Neural cell (in vitro differentiated cells): ENCODE results near the gene MYRF.

Experiments
- EP300 ChIP-seq: fragments of 450-650 bp; conservative IDR thresholded peaks from 2 replicates; pipeline ENCODE4 v1.6.1; 2014; ENCODE audit warnings: antibody characterized with exemption, mild to moderate bottlenecking, moderate library complexity; ENCODE audit not compliant: poor library complexity, severe bottlenecking
- EZH2 ChIP-seq: fragments of 200-600, 300-800 bp; shearing (Covaris generic), sonication (generic); IDR thresholded peaks from 2 replicates; pipeline ENCODE4 v1.6.1; 2014; ENCODE audit warnings: antibody characterized with exemption, low read length, borderline replicate concordance, mild to moderate bottlenecking; ENCODE audit not compliant: insufficient read depth, poor library complexity, severe bottlenecking
- POLR2AphosphoS5 ChIP-seq: IDR thresholded peaks from 2 replicates; pipeline ENCODE4 v1.6.1; 2012
- RAD21 ChIP-seq: fragments of 450-650 bp; conservative IDR thresholded peaks from 2 replicates; pipeline ENCODE4 v1.6.1; 2014; ENCODE audit warnings: antibody characterized with exemption, mild to moderate bottlenecking, moderate library complexity
- TF ChIP-seq, protein P1 (sequence below): IDR thresholded peaks from 2 replicates; pipeline ENCODE4 v1.6.1; 2012; ENCODE audit warnings: borderline replicate concordance

- TF ChIP-seq RAD21 (no peak), EZH2 (no peak), POLR2AphosphoS5 (no peak), EP300 (no peak)
- TF ChIP-seq, protein P1, sequence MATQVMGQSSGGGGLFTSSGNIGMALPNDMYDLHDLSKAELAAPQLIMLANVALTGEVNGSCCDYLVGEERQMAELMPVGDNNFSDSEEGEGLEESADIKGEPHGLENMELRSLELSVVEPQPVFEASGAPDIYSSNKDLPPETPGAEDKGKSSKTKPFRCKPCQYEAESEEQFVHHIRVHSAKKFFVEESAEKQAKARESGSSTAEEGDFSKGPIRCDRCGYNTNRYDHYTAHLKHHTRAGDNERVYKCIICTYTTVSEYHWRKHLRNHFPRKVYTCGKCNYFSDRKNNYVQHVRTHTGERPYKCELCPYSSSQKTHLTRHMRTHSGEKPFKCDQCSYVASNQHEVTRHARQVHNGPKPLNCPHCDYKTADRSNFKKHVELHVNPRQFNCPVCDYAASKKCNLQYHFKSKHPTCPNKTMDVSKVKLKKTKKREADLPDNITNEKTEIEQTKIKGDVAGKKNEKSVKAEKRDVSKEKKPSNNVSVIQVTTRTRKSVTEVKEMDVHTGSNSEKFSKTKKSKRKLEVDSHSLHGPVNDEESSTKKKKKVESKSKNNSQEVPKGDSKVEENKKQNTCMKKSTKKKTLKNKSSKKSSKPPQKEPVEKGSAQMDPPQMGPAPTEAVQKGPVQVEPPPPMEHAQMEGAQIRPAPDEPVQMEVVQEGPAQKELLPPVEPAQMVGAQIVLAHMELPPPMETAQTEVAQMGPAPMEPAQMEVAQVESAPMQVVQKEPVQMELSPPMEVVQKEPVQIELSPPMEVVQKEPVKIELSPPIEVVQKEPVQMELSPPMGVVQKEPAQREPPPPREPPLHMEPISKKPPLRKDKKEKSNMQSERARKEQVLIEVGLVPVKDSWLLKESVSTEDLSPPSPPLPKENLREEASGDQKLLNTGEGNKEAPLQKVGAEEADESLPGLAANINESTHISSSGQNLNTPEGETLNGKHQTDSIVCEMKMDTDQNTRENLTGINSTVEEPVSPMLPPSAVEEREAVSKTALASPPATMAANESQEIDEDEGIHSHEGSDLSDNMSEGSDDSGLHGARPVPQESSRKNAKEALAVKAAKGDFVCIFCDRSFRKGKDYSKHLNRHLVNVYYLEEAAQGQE: no peak
Observed at GRCh38 chr11:61810671-61811175, 58.3 kb downstream of the MYRF start.
